CD14-positive monocyte (primary cell): ENCODE measurements around the gene GTPBP4. TPM values are rescaled to one million over a fixed set of nuclear protein-coding genes. Genes with fewer than 3 reads are reported as not detected.

Source experiments
- DNase-seq, 3 donors: peaks; one replicate each; pipeline ENCODE4 v3.0.0-alpha.2; 2011 to 2022
- H2AFZ ChIP-seq: 2 replicates; pipeline ENCODE4 v1.6.0; 2012; ENCODE audit warnings: mild to moderate bottlenecking, low read depth, low read length, inconsistent platforms; ENCODE audit not compliant: insufficient read depth, poor library complexity, severe bottlenecking
- H3K27ac ChIP-seq, 2 donors: 1 replicate in 1 of 2; 2 replicates in 1 of 2; pipeline ENCODE4 v1.5.1; 2012 to 2013; ENCODE audit warnings: low read length in 2 of 2, control low read depth in 1 of 2, inconsistent platforms in 1 of 2, low read depth in 1 of 2, mild to moderate bottlenecking in 1 of 2
- H3K27me3 ChIP-seq, 2 donors: one replicate each; pipeline versions ENCODE4 v1.6.0 to v1.6.1; 2011 to 2013; ENCODE audit warnings: low read length in 2 of 2; ENCODE audit not compliant: control insufficient read depth in 2 of 2, insufficient read depth in 2 of 2
- H3K36me3 ChIP-seq, 2 donors: replicated peaks in 1 of 2; 1 replicate in 1 of 2; 2 replicates in 1 of 2; pipeline versions ENCODE4 v1.5.1 to v1.6.1; 2012 to 2013; ENCODE audit warnings: low read length in 2 of 2, control low read depth in 1 of 2, inconsistent platforms in 1 of 2, mild to moderate bottlenecking in 1 of 2; ENCODE audit not compliant: insufficient read depth in 2 of 2, control insufficient read depth in 1 of 2
- H3K4me1 ChIP-seq, 2 donors: 1 replicate in 1 of 2; 2 replicates in 1 of 2; pipeline versions ENCODE4 v1.5.1 to v1.6.1; 2012 to 2013; ENCODE audit warnings: low read length in 2 of 2, control low read depth in 1 of 2, inconsistent platforms in 1 of 2, mild to moderate bottlenecking in 1 of 2, moderate library complexity in 1 of 2; ENCODE audit not compliant: insufficient read depth in 2 of 2, control insufficient read depth in 1 of 2
- H3K4me2 ChIP-seq: replicated peaks from 2 replicates; pipeline ENCODE3; 2012; ENCODE audit warnings: low read length, moderate library complexity, mild to moderate bottlenecking; ENCODE audit not compliant: poor library complexity, severe bottlenecking; ENCODE audit errors: extremely low read depth
- H3K4me3 ChIP-seq, 3 experiments: fragments of 200-600 bp in 1 of 3; sonication (generic) in 1 of 3; replicated peaks in 1 of 3; 1 replicate in 2 of 3; 2 replicates in 1 of 3; pipeline ENCODE4 v1.5.1; 2011 to 2013; ENCODE audit warnings: low read length in 3 of 3, mild to moderate bottlenecking in 3 of 3, control low read depth in 2 of 3, low read depth in 2 of 3, inconsistent platforms in 1 of 3, moderate library complexity in 1 of 3
- H3K79me2 ChIP-seq: 2 replicates; pipeline ENCODE4 v1.6.0; 2012; ENCODE audit warnings: mild to moderate bottlenecking, control low read depth, inconsistent platforms, low read length, moderate library complexity; ENCODE audit not compliant: insufficient read depth
- H3K9ac ChIP-seq: 2 replicates; pipeline ENCODE4 v1.6.0; 2017; ENCODE audit warnings: low read length, mild to moderate bottlenecking; ENCODE audit not compliant: insufficient read depth, poor library complexity, severe bottlenecking
- H3K9me3 ChIP-seq, 2 donors: replicated peaks in 1 of 2; 1 replicate in 1 of 2; 2 replicates in 1 of 2; pipeline versions ENCODE4 v1.5.1 to v1.6.1; 2012 to 2013; ENCODE audit warnings: low read length in 2 of 2, control low read depth in 1 of 2; ENCODE audit not compliant: control insufficient read depth in 1 of 2, insufficient read depth in 1 of 2
- H4K20me1 ChIP-seq: 2 replicates; pipeline ENCODE4 v1.6.0; 2012; ENCODE audit warnings: mild to moderate bottlenecking, low read length, control low read depth, moderate library complexity; ENCODE audit not compliant: insufficient read depth
- H3K27ac Mint-ChIP-seq, 7 donors: one replicate each; pipeline ENCODE4 v1.8.0; 2020; ENCODE audit warnings: mild to moderate bottlenecking in 7 of 7, mixed read lengths in 7 of 7, moderate library complexity in 6 of 7, inconsistent platforms in 2 of 7
- H3K27me3 Mint-ChIP-seq, 3 donors: one replicate each; pipeline ENCODE4 v1.8.0; 2021 to 2022; ENCODE audit warnings: low read depth in 3 of 3, mild to moderate bottlenecking in 3 of 3, mixed read lengths in 3 of 3, moderate library complexity in 3 of 3, inconsistent platforms in 1 of 3
- H3K36me3 Mint-ChIP-seq, 2 donors: one replicate each; pipeline ENCODE4 v1.8.0; 2020; ENCODE audit warnings: mixed read lengths in 2 of 2, inconsistent platforms in 1 of 2, mild to moderate bottlenecking in 1 of 2
- H3K4me1 Mint-ChIP-seq: one replicate; pipeline ENCODE4 v1.8.0; 2020; ENCODE audit warnings: mild to moderate bottlenecking, mixed read lengths
- H3K4me3 Mint-ChIP-seq, 2 donors: one replicate each; pipeline ENCODE4 v1.8.0; 2020; ENCODE audit warnings: mild to moderate bottlenecking in 2 of 2, mixed read lengths in 2 of 2, moderate library complexity in 1 of 2
- H3K9me3 Mint-ChIP-seq, 7 donors: one replicate each; pipeline ENCODE4 v1.8.0; 2020 to 2022; ENCODE audit warnings: mixed read lengths in 7 of 7, mild to moderate bottlenecking in 6 of 7, moderate library complexity in 6 of 7, inconsistent platforms in 2 of 7
- WGBS: methylation state at CpG from one replicate; pipeline ENCODE4 v1.1.5; 2013; ENCODE audit warnings: missing lambda C conversion rate; ENCODE audit not compliant: insufficient coverage; 5-methylcytosine and 5-hydroxymethylcytosine counted together
- intact Hi-C, 2 donors: fragments of 100-400 bp; cut with micrococcal nuclease; formaldehyde crosslinking; loops; one replicate each; pipeline versions ENCODE4 v1.15.0 to v1.15.1; 2023
- polyA plus RNA-seq, 3 donors: library from polyadenylated mRNA; depleted of rRNA in 1 of 3; unstranded in 2 of 3; stranded (reverse) in 1 of 3; fragments of 300-500 nt in 2 of 3; fragments of >200 nt in 1 of 3; fragmentation: Illumina TruSeq in 2 of 3; gene quantifications; 1 replicate in 2 of 3; 2 replicates in 1 of 3; pipeline ENCODE4 v1.2.3, GENCODE V29; 2012 to 2021
- TF ChIP-seq, protein P1 (sequence below): fragments of 200-600 bp; IDR thresholded peaks from one replicate; pipeline ENCODE4 v1.8.0; 2022; ENCODE audit warnings: antibody characterized with exemption, mild to moderate bottlenecking

Gene GTPBP4
- polyA plus RNA-seq, 3 donors, result 9.9 to 16.1 (median 12.2) TPM

DNA sequence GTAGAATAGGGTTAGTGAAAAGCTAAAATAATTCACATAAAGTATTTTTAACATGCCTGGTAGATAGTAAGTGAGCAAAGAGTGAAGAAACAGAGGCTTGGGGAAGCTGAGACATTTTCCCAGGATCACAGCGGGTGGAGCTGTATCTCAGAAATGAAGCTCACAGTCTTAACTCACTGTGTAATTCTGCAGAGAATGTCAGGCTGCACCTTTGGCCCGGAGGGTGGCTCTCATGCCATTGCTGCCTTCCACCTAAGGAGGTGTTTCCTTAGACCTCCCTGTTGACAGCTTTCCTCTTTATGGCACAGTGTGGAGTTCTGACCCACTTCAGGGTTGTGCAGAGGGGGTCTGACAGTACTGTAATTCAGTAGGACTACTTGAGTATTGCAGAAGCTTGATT lies 2.9 kb upstream of the GTPBP4 start:
- no peak overlapping the region for H3K9ac ChIP-seq

DNA sequence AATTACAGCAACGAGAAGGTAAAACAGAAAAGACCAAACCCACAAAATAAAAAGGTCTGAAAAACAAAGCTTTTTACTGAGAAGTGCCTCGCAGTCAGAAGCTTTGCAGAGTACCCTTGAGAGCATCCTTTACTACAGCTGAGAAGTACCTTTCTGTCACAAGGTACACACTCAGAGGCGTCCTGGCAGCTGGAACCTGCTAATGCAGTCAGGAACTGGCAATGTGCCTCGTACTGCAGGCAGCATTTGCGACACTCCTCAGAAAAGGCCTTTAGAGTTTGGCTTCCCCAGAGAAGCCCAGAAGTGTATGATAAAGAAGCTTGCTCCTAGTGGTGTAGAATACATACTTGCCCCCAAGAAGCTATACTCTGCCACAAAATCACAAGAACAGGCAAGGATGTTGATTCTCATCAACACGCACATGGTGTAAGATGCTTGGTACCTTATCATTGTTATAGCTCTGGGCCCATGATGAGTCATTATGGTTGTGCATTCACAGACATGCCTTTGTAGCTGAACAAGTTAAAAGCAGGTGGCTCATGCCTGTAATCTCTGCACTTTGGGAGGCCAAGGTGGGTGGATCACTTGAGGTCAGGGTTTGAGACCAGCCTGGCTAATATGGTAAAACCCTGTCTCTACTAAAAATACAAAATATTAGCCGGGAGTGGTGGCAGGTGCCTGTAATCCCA lies 2.0 kb upstream of the GTPBP4 start:
- Mint-ChIP-seq H3K27me3 (peaks cover 0 to 4% (median 0%) of the 10 kb centered on the region in 3 donors), H3K27ac (peak overlapping the region in 1 of 7 donors; percentile 18), H3K4me1 (peaks cover 27% of the 10 kb centered on the region), H3K36me3 (peaks cover 10 to 18% of the 10 kb centered on the region in 2 donors), H3K4me3 (no peak overlapping the region), H3K9me3 (peaks cover 0 to 3% (median under 1%) of the 10 kb centered on the region in 7 donors)
- Histone ChIP-seq H3K9me3 (peaks cover under 1 to 5% of the 10 kb centered on the region in 2 donors), H3K9ac (no peak overlapping the region), H3K4me3 (no peak overlapping the region), H4K20me1 (peaks cover 17% of the 10 kb centered on the region), H3K36me3 (peaks cover 0 to 7% of the 10 kb centered on the region in 2 donors), H3K4me2 (no peak overlapping the region), H3K79me2 (peaks cover 40% of the 10 kb centered on the region), H2AFZ (no peak overlapping the region), H3K27me3 (no peaks in the 10 kb centered on the region), H3K27ac (no peak overlapping the region), H3K4me1 (peaks cover 22 to 29% of the 10 kb centered on the region in 2 donors)
- 93% methylated on average over 3 of the region's 7 CpGs for WGBS
- no peak for DNase-seq
- TF ChIP-seq, protein P1, sequence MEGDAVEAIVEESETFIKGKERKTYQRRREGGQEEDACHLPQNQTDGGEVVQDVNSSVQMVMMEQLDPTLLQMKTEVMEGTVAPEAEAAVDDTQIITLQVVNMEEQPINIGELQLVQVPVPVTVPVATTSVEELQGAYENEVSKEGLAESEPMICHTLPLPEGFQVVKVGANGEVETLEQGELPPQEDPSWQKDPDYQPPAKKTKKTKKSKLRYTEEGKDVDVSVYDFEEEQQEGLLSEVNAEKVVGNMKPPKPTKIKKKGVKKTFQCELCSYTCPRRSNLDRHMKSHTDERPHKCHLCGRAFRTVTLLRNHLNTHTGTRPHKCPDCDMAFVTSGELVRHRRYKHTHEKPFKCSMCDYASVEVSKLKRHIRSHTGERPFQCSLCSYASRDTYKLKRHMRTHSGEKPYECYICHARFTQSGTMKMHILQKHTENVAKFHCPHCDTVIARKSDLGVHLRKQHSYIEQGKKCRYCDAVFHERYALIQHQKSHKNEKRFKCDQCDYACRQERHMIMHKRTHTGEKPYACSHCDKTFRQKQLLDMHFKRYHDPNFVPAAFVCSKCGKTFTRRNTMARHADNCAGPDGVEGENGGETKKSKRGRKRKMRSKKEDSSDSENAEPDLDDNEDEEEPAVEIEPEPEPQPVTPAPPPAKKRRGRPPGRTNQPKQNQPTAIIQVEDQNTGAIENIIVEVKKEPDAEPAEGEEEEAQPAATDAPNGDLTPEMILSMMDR, result no peak
- intact Hi-C loops, result loop anchor here (2.0 to 5.0 kb wide), 4 partner anchors 54 to 71 kb away; partner anchors contain the start of genes LARP4B (in 2 of the 2) and WDR37 (in 1 of the 2)

More for the DNA sequence above, 2.9 kb upstream of the GTPBP4 start:
- TF ChIP-seq, protein P1, result no peak
- H3K4me3 ChIP-seq, result no peak overlapping the region
- no peak for DNase-seq
- H3K79me2 ChIP-seq, result peaks cover 31% of the 10 kb centered on the region
- H3K36me3 ChIP-seq, result no peaks in the 10 kb centered on the region
- H3K27ac ChIP-seq, result no peak overlapping the region
- peaks cover 27% of the 10 kb centered on the region for H3K4me1 Mint-ChIP-seq
- no peak overlapping the region for H2AFZ ChIP-seq
- H3K27me3 ChIP-seq, result no peaks in the 10 kb centered on the region
- peaks cover 4 to 11% of the 10 kb centered on the region in 2 donors for H3K36me3 Mint-ChIP-seq
- H3K4me1 ChIP-seq, result peaks cover 22 to 29% of the 10 kb centered on the region in 2 donors
- no peak overlapping the region for H3K27ac Mint-ChIP-seq
- no peak overlapping the region for H3K4me3 Mint-ChIP-seq
- H3K27me3 Mint-ChIP-seq, result peaks cover 0 to 2% (median 0%) of the 10 kb centered on the region in 3 donors
- peaks cover 8% of the 10 kb centered on the region for H4K20me1 ChIP-seq
- peaks cover 10 to 13% of the 10 kb centered on the region in 2 donors for H3K9me3 ChIP-seq
- peaks cover 4 to 12% (median 9%) of the 10 kb centered on the region in 7 donors for H3K9me3 Mint-ChIP-seq
- 100% methylated on average over 2 of the region's 2 CpGs for WGBS
- no peak overlapping the region for H3K4me2 ChIP-seq
- intact Hi-C loops, result loop anchor here (5.0 kb wide), 3 partner anchors 53 to 72 kb away; partner anchors contain the start of genes LARP4B (in 1 of the 2) and WDR37 (in 1 of the 2)
